H9 (cell line): ENCODE data around the gene FBXL19. TPM values are rescaled to one million over a fixed set of nuclear protein-coding genes. Genes with fewer than 3 reads are reported as not detected.

Experiments used
- DNase-seq: peaks from one replicate; pipeline ENCODE4 v3.0.0-alpha.2; 2017
- H2AFZ ChIP-seq: one replicate; pipeline ENCODE4 v1.6.1; 2013; ENCODE audit warnings: mild to moderate bottlenecking, low read length, control low read depth, moderate library complexity
- H2AK5ac ChIP-seq: 2 replicates; pipeline ENCODE4 v1.6.1; 2013; ENCODE audit warnings: low read length, control low read depth, mixed read lengths; ENCODE audit not compliant: insufficient read length
- H2BK120ac ChIP-seq: one replicate; pipeline ENCODE4 v1.6.1; 2013; ENCODE audit warnings: low read depth, mild to moderate bottlenecking, low read length, control low read depth, inconsistent platforms; ENCODE audit not compliant: poor library complexity, severe bottlenecking
- H2BK12ac ChIP-seq: 2 replicates; pipeline ENCODE4 v1.6.1; 2013; ENCODE audit warnings: low read length, control low read depth, mixed read lengths, low read depth; ENCODE audit not compliant: insufficient read length
- H2BK15ac ChIP-seq: 2 replicates; pipeline ENCODE4 v1.6.1; 2013; ENCODE audit warnings: low read depth, low read length, control low read depth
- H2BK20ac ChIP-seq: one replicate; pipeline ENCODE4 v1.6.1; 2013; ENCODE audit warnings: low read depth, mild to moderate bottlenecking, low read length, control low read depth, inconsistent platforms; ENCODE audit not compliant: poor library complexity, severe bottlenecking
- H2BK5ac ChIP-seq: 2 replicates; pipeline ENCODE4 v1.6.1; 2013; ENCODE audit warnings: low read length, control low read depth, mixed read lengths; ENCODE audit not compliant: insufficient read length
- H3K14ac ChIP-seq: 2 replicates; pipeline ENCODE4 v1.6.1; 2013; ENCODE audit warnings: low read length, control low read depth; ENCODE audit not compliant: insufficient read depth
- H3K18ac ChIP-seq: 2 replicates; pipeline ENCODE4 v1.6.1; 2013; ENCODE audit warnings: low read depth, mild to moderate bottlenecking, mixed read lengths, low read length, control low read depth; ENCODE audit not compliant: insufficient read length
- H3K23ac ChIP-seq: 2 replicates; pipeline ENCODE4 v1.6.1; 2013; ENCODE audit warnings: low read length, control low read depth, mixed read lengths, low read depth; ENCODE audit not compliant: insufficient read length
- H3K23me2 ChIP-seq: 2 replicates; pipeline ENCODE4 v1.6.1; 2013; ENCODE audit warnings: low read depth, mild to moderate bottlenecking, mixed read lengths, low read length, control low read depth; ENCODE audit not compliant: insufficient read length, poor library complexity, severe bottlenecking
- H3K27ac ChIP-seq: 2 replicates; pipeline ENCODE4 v1.5.1; 2013; ENCODE audit warnings: low read length, control low read depth, mixed read lengths, low read depth; ENCODE audit not compliant: insufficient read length
- H3K27me3 ChIP-seq: 2 replicates; pipeline ENCODE4 v1.6.1; 2013; ENCODE audit warnings: low read length, control low read depth, inconsistent platforms; ENCODE audit not compliant: insufficient read depth
- H3K4ac ChIP-seq: 2 replicates; pipeline ENCODE4 v1.6.1; 2013; ENCODE audit warnings: low read depth, mild to moderate bottlenecking, control low read depth, inconsistent platforms, low read length, moderate library complexity
- H3K4me1 ChIP-seq: 2 replicates; pipeline ENCODE4 v1.6.1; 2013; ENCODE audit warnings: low read length, control low read depth, inconsistent platforms; ENCODE audit not compliant: insufficient read depth
- H3K4me2 ChIP-seq: 2 replicates; pipeline ENCODE4 v1.6.1; 2013; ENCODE audit warnings: low read length, control low read depth, mixed read lengths; ENCODE audit not compliant: insufficient read length, insufficient read depth
- H3K56ac ChIP-seq: 2 replicates; pipeline ENCODE4 v1.6.1; 2013; ENCODE audit warnings: low read depth, mild to moderate bottlenecking, mixed read lengths, low read length, control low read depth; ENCODE audit not compliant: insufficient read length
- H3K79me1 ChIP-seq: 2 replicates; pipeline ENCODE4 v1.6.1; 2013; ENCODE audit warnings: low read depth, mild to moderate bottlenecking, moderate library complexity, low read length, control low read depth, inconsistent platforms; ENCODE audit not compliant: insufficient read depth, poor library complexity, severe bottlenecking
- H3K79me2 ChIP-seq: 2 replicates; pipeline ENCODE4 v1.6.1; 2013; ENCODE audit warnings: low read length, control low read depth, inconsistent platforms; ENCODE audit not compliant: insufficient read depth
- H3K9ac ChIP-seq: 2 replicates; pipeline ENCODE4 v1.6.1; 2013; ENCODE audit warnings: low read length, control low read depth, mixed read lengths; ENCODE audit not compliant: insufficient read length; ENCODE audit errors: extremely low read depth
- H3K9me3 ChIP-seq: one replicate; pipeline ENCODE4 v1.6.1; 2013; ENCODE audit warnings: low read depth, low read length, inconsistent platforms; ENCODE audit not compliant: control insufficient read depth
- H3T11ph ChIP-seq: one replicate; pipeline ENCODE4 v1.6.1; 2013; ENCODE audit warnings: mild to moderate bottlenecking, low read length, control low read depth, inconsistent platforms
- H4K20me1 ChIP-seq: one replicate; pipeline ENCODE4 v1.6.1; 2013; ENCODE audit not compliant: control insufficient read depth, insufficient read length, insufficient read depth
- H4K5ac ChIP-seq: 2 replicates; pipeline ENCODE4 v1.6.1; 2013; ENCODE audit warnings: low read depth, mild to moderate bottlenecking, mixed read lengths, low read length, control low read depth; ENCODE audit not compliant: insufficient read length
- H4K8ac ChIP-seq: replicated peaks from 2 replicates; pipeline ENCODE4 v1.6.1; 2013; ENCODE audit warnings: low read length, control low read depth, mixed read lengths, low read depth; ENCODE audit not compliant: insufficient read length
- H4K91ac ChIP-seq: 2 replicates; pipeline ENCODE4 v1.6.1; 2013; ENCODE audit warnings: low read depth, mild to moderate bottlenecking, moderate library complexity, mixed read lengths, low read length, control low read depth; ENCODE audit not compliant: insufficient read length
- H3K27ac Mint-ChIP-seq, 3 experiments: 2 replicates in 2 of 3; 3 replicates in 1 of 3; pipeline ENCODE4 v1.8.0; 2020 to 2021; ENCODE audit warnings: mixed read lengths in 3 of 3, mild to moderate bottlenecking in 1 of 3, moderate library complexity in 1 of 3
- H3K27me3 Mint-ChIP-seq: 2 replicates; pipeline ENCODE4 v1.8.0; 2021; ENCODE audit warnings: low read depth, mild to moderate bottlenecking, moderate library complexity, mixed read lengths
- H3K36me3 Mint-ChIP-seq, 3 experiments: 2 replicates in 2 of 3; 3 replicates in 1 of 3; pipeline ENCODE4 v1.8.0; 2020 to 2021; ENCODE audit warnings: low read depth in 3 of 3, mixed read lengths in 3 of 3; ENCODE audit not compliant: insufficient read depth in 1 of 3
- H3K4me1 Mint-ChIP-seq, 2 experiments: 2 replicates each; pipeline ENCODE4 v1.8.0; 2020; ENCODE audit warnings: mixed read lengths in 2 of 2
- H3K4me3 Mint-ChIP-seq, 2 experiments: 2 replicates in 1 of 2; 3 replicates in 1 of 2; pipeline ENCODE4 v1.8.0; 2020 to 2021; ENCODE audit warnings: mild to moderate bottlenecking in 2 of 2, mixed read lengths in 2 of 2, moderate library complexity in 1 of 2
- H3K9me3 Mint-ChIP-seq, 2 experiments: 2 replicates in 1 of 2; 3 replicates in 1 of 2; pipeline ENCODE4 v1.8.0; 2020; ENCODE audit warnings: mild to moderate bottlenecking in 2 of 2, mixed read lengths in 2 of 2, moderate library complexity in 1 of 2
- CTCF ChIP-seq: fragments of 200-600 bp; sonication (generic); conservative IDR thresholded peaks from 3 replicates; pipeline ENCODE4 v1.8.0; 2021; ENCODE audit warnings: antibody characterized with exemption, mild to moderate bottlenecking
- WGBS: extraction: QIAGEN DNeasy Blood & Tissue Kit; methylation state at CpG from one replicate; pipeline ENCODE4 v1.1.7; 2013; ENCODE audit warnings: missing lambda C conversion rate, low lambda C conversion rate, mixed read lengths; ENCODE audit not compliant: insufficient read length; ENCODE audit errors: extremely low coverage; 5-methylcytosine and 5-hydroxymethylcytosine counted together
- total RNA-seq: library from RNA; stranded (reverse); gene quantifications from 2 replicates; pipeline ENCODE4 v1.2.1, GENCODE V29; 2021

The FBXL19 gene
- total RNA-seq, 1 experiment from 2014 or later = 66.8 TPM

GRCh38 chr16:30907064-30907463 lies 16.3 kb upstream of the FBXL19 start:
- H3K9me3 ChIP-seq = no peaks in the 10 kb centered on the region
- Mint-ChIP-seq H3K36me3 (no peaks in the 10 kb centered on the region), H3K9me3 (no peaks in the 10 kb centered on the region; a peak in 1 of 5 replicates), H3K4me3 (no peak overlapping the region), H3K27me3 (peaks cover 6% of the 10 kb centered on the region), H3K27ac (no peak overlapping the region), H3K4me1 (peaks cover 26 to 29% of the 10 kb centered on the region in 2 experiments)
- no peak overlapping the region for H2AFZ ChIP-seq
- no peak overlapping the region for H2BK5ac ChIP-seq
- no peak overlapping the region for H2AK5ac ChIP-seq
- no peak overlapping the region for H3K23ac ChIP-seq
- DNase-seq = no peak
- no peak overlapping the region for H3K56ac ChIP-seq
- no peak overlapping the region for H4K8ac ChIP-seq
- H3T11ph ChIP-seq = no peak overlapping the region
- H2BK15ac ChIP-seq = no peak overlapping the region
- no peak overlapping the region for H3K14ac ChIP-seq
- H3K79me1 ChIP-seq = no peaks in the 10 kb centered on the region
- no peak overlapping the region for H4K91ac ChIP-seq
- WGBS = no CpG with 5 or more reads among the region's 4 CpGs
- no peaks in the 10 kb centered on the region for H3K27me3 ChIP-seq
- H4K5ac ChIP-seq = no peak overlapping the region
- no peak overlapping the region for H3K18ac ChIP-seq
- H3K27ac ChIP-seq = no peak overlapping the region
- H3K23me2 ChIP-seq = no peaks in the 10 kb centered on the region
- H3K9ac ChIP-seq = no peak overlapping the region
- no peak overlapping the region for H2BK120ac ChIP-seq
- no peaks in the 10 kb centered on the region for H3K79me2 ChIP-seq
- no peaks in the 10 kb centered on the region; the same call in 1 of the 2 replicates for H3K4me1 ChIP-seq
- H3K4me2 ChIP-seq = no peak overlapping the region
- H2BK20ac ChIP-seq = no peak overlapping the region
- no peak overlapping the region for H2BK12ac ChIP-seq
- no peak for TF ChIP-seq CTCF
- no peak overlapping the region for H3K4ac ChIP-seq
- peaks cover 4% of the 10 kb centered on the region for H4K20me1 ChIP-seq
